ENCODE measurements around the gene SPAG16.

SPAG16 gene

DNA sequence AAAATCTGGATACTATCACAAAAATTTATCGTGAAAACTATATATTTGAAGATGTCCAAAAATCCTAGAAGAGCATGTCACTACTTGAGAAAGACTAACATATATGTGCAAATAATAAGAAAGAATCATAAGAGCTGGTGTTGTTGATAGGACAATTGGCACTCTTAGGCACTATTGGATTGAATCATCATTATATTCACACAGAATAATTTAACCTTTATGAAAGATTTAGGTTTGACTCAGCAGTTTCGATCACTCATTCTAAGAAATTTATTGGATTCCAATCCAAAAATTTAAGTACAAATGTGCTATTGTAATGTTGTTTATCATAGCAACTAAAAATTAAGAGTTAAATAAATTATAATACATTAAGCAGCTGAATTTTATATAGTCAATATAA, 503.6 kb downstream of the SPAG16 start:
- Histone ChIP-seq H3K4me2 (ENCODE audit: low read depth, low read length, poor library complexity, severe bottlenecking) (no peak overlapping the region), H4K20me1 (ENCODE audit: low read depth, low read length) (no peaks in the 10 kb centered on the region), H3F3A (ENCODE audit: insufficient read depth) (no peaks in the 10 kb centered on the region), H3K36me3 (ENCODE audit: low read length) (no peaks in the 10 kb centered on the region), H3K9ac (ENCODE audit: low read length) (no peak overlapping the region), H3K27ac (ENCODE audit: low read depth, low read length) (no peak overlapping the region), H3K27me3 (ENCODE audit: low read length) (no peaks in the 10 kb centered on the region), H3K9me3 (ENCODE audit: insufficient read depth, low read length) (no peaks in the 10 kb centered on the region), H2AFZ (ENCODE audit: low read depth, low read length, severe bottlenecking) (no peak overlapping the region), H3K9me2 (replicated peaks; ENCODE audit: insufficient read depth, low read length) (no peaks in the 10 kb centered on the region), H3K79me2 (ENCODE audit: insufficient read depth, low read length) (no peaks in the 10 kb centered on the region), H3K4me3 (ENCODE audit: insufficient read depth, low read length, poor library complexity, severe bottlenecking) (no peak overlapping the region)
- TF ChIP-seq CTCF (IDR thresholded peaks at IDR 0.05; ENCODE audit: insufficient read depth, low read length, poor library complexity, severe bottlenecking) (no peak), EZH2phosphoT487 (conservative IDR thresholded peaks at IDR 0.05; ENCODE audit: low read length) (no peak)

- H3K4me2 ChIP-seq (ENCODE audit: low read depth, low read length, poor library complexity, severe bottlenecking): no peak overlapping the region
- H3K4me3 ChIP-seq (ENCODE audit: insufficient read depth, low read length, poor library complexity, severe bottlenecking): no peak overlapping the region
- H3K27ac ChIP-seq (ENCODE audit: low read depth, low read length): no peak overlapping the region
- no peaks in the 10 kb centered on the region for H3F3A ChIP-seq (ENCODE audit: insufficient read depth)
- H3K9ac ChIP-seq (ENCODE audit: low read length): no peak overlapping the region
- H3K36me3 ChIP-seq (ENCODE audit: low read length): no peaks in the 10 kb centered on the region
- TF ChIP-seq CTCF (IDR thresholded peaks at IDR 0.05; ENCODE audit: insufficient read depth, low read length, poor library complexity, severe bottlenecking): no peak
- TF ChIP-seq EZH2phosphoT487 (conservative IDR thresholded peaks at IDR 0.05; ENCODE audit: low read length): no peak
- no peaks in the 10 kb centered on the region for H3K27me3 ChIP-seq (ENCODE audit: low read length)
- no peaks in the 10 kb centered on the region for H3K9me3 ChIP-seq (ENCODE audit: insufficient read depth, low read length)
- H3K9me2 ChIP-seq (replicated peaks; ENCODE audit: insufficient read depth, low read length): no peaks in the 10 kb centered on the region
- no peaks in the 10 kb centered on the region for H4K20me1 ChIP-seq (ENCODE audit: low read depth, low read length)
- no peak overlapping the region for H2AFZ ChIP-seq (ENCODE audit: low read depth, low read length, severe bottlenecking)
- H3K79me2 ChIP-seq (ENCODE audit: insufficient read depth, low read length): no peaks in the 10 kb centered on the region
Measured at GRCh38 chr2:213789940-213790339, 505.7 kb downstream of the SPAG16 start.

DNA sequence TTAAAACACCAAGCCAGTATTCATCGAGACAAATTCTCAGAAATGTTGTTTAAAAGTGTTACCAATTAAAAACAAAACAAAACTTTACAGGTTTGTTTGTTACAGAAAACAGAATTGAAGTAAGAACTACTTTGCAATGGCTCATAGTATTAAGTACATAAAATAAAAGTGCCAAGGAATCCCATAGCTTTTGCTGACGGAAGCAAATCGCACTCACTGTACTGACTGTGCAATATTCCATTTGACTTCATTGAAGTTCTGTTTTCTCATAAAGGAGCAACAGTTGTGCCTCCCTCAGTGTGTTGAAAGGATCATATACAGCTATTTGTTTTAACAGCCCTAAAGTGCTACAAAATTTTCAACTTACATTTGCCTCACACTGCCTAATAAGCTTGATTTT, 507.8 kb downstream of the SPAG16 start:
- TF ChIP-seq CTCF (IDR thresholded peaks at IDR 0.05; ENCODE audit: insufficient read depth, low read length, poor library complexity, severe bottlenecking) (no peak), EZH2phosphoT487 (conservative IDR thresholded peaks at IDR 0.05; ENCODE audit: low read length) (no peak)
- Histone ChIP-seq H2AFZ (ENCODE audit: low read depth, low read length, severe bottlenecking) (no peak overlapping the region), H3K27me3 (ENCODE audit: low read length) (no peaks in the 10 kb centered on the region), H3K27ac (ENCODE audit: low read depth, low read length) (no peak overlapping the region), H4K20me1 (ENCODE audit: low read depth, low read length) (no peaks in the 10 kb centered on the region), H3K9me2 (replicated peaks; ENCODE audit: insufficient read depth, low read length) (no peaks in the 10 kb centered on the region), H3F3A (ENCODE audit: insufficient read depth) (no peaks in the 10 kb centered on the region), H3K4me2 (ENCODE audit: low read depth, low read length, poor library complexity, severe bottlenecking) (no peak overlapping the region), H3K9me3 (ENCODE audit: insufficient read depth, low read length) (no peaks in the 10 kb centered on the region), H3K79me2 (ENCODE audit: insufficient read depth, low read length) (no peaks in the 10 kb centered on the region), H3K9ac (ENCODE audit: low read length) (no peak overlapping the region), H3K4me3 (ENCODE audit: insufficient read depth, low read length, poor library complexity, severe bottlenecking) (no peak overlapping the region), H3K36me3 (ENCODE audit: low read length) (no peaks in the 10 kb centered on the region)
